Caco-2 (cell line): ENCODE data around the gene SMYD5. TPM values are rescaled to one million over a fixed set of nuclear protein-coding genes. Genes with fewer than 3 reads are reported as not detected.

Experiments
- BruUV-seq: library from RNA; stranded (reverse); fragments of 400-500 nt; replicated peaks from 2 replicates; lab custom pipeline; 2021; lab: Mats Ljungman, UMichigan
- CTCF ChIA-PET: fragments of 300-600 bp; sonication (Branson Sonifier 250); formaldehyde crosslinking; loops from one replicate; lab custom pipeline; 2022; ENCODE audit warnings: antibody characterized with exemption; lab: Charles Lee
- POLR2A ChIA-PET: fragments of 300-600 bp; sonication (Branson Sonifier 250); formaldehyde crosslinking; loops from one replicate; lab custom pipeline; 2022; ENCODE audit warnings: antibody characterized with exemption; lab: Charles Lee
- DNase-seq, 2 experiments: peaks; one replicate each; pipeline versions ENCODE4 v3.0.0 to v3.0.0-alpha.2; 2020 to 2022
- H3K27me3 ChIP-seq: replicated peaks from 2 replicates; pipeline ENCODE4 v1.6.0; 2011; ENCODE audit warnings: low read length; ENCODE audit not compliant: control insufficient read depth, insufficient read depth
- H3K36me3 ChIP-seq: 2 replicates; pipeline ENCODE4 v1.5.1; 2011; ENCODE audit warnings: low read length; ENCODE audit not compliant: control insufficient read depth, insufficient read depth
- H3K4me1 ChIP-seq: fragments of 250-450 bp; sonication (Bioruptor Pico); 2 replicates; pipeline ENCODE4 v1.5.1; 2020; ENCODE audit warnings: mild to moderate bottlenecking
- H3K4me3 ChIP-seq: 2 replicates; pipeline ENCODE4 v1.5.1; 2011; ENCODE audit warnings: low read depth, mild to moderate bottlenecking, control low read depth, low read length
- H3K9me3 ChIP-seq: fragments of 250-450 bp; sonication (Bioruptor Pico); 2 replicates; pipeline ENCODE4 v1.5.1; 2020; ENCODE audit warnings: mild to moderate bottlenecking, moderate library complexity
- H3K27ac Mint-ChIP-seq: one replicate; pipeline ENCODE4 v1.8.0; 2022; ENCODE audit warnings: mixed read lengths; ENCODE audit not compliant: unreplicated experiment
- H3K27me3 Mint-ChIP-seq: one replicate; pipeline ENCODE4 v1.8.0; 2022; ENCODE audit warnings: mixed read lengths; ENCODE audit not compliant: insufficient read depth, unreplicated experiment
- H3K36me3 Mint-ChIP-seq: one replicate; pipeline ENCODE4 v1.8.0; 2022; ENCODE audit warnings: mild to moderate bottlenecking, mixed read lengths; ENCODE audit not compliant: insufficient read depth, unreplicated experiment
- H3K4me1 Mint-ChIP-seq: one replicate; pipeline ENCODE4 v1.8.0; 2022; ENCODE audit warnings: low read depth, mixed read lengths; ENCODE audit not compliant: unreplicated experiment
- H3K4me3 Mint-ChIP-seq: one replicate; pipeline ENCODE4 v1.8.0; 2022; ENCODE audit warnings: mild to moderate bottlenecking, moderate library complexity, mixed read lengths; ENCODE audit not compliant: unreplicated experiment
- H3K9me3 Mint-ChIP-seq: one replicate; pipeline ENCODE4 v1.8.0; 2022; ENCODE audit warnings: mixed read lengths; ENCODE audit not compliant: unreplicated experiment
- intact Hi-C: fragments of 100-400 bp; cut with micrococcal nuclease; formaldehyde crosslinking; loops from one replicate; pipeline ENCODE4 v1.10.0; 2022; ENCODE audit not compliant: unreplicated experiment
- total RNA-seq: library from RNA; stranded (reverse); gene quantifications from 2 replicates; pipeline ENCODE4 v1.2.3, GENCODE V29; 2022
- TF ChIP-seq, protein P1 (sequence below), 2 experiments: fragments of 200-600 bp in 1 of 2; IDR thresholded peaks; 1 replicate in 1 of 2; 2 replicates in 1 of 2; pipeline versions ENCODE4 v1.5.1 to v1.8.0; 2011 to 2022; ENCODE audit warnings: antibody characterized with exemption in 1 of 2, control low read depth in 1 of 2, inconsistent platforms in 1 of 2, low read depth in 1 of 2, low read length in 1 of 2, mild to moderate bottlenecking in 1 of 2, moderate library complexity in 1 of 2; ENCODE audit not compliant: insufficient read depth in 1 of 2, severe bottlenecking in 1 of 2, unreplicated experiment in 1 of 2

SMYD5 gene
- total RNA-seq, 1 experiment from 2014 or later, result 65.8 TPM

- Mint-ChIP-seq H3K27me3 (no peaks in the 10 kb centered on the region), H3K4me3 (no peak overlapping the region), H3K4me1 (no peaks in the 10 kb centered on the region), H3K36me3 (peaks cover 95% of the 10 kb centered on the region), H3K27ac (no peak overlapping the region), H3K9me3 (no peaks in the 10 kb centered on the region)
- H3K27me3 ChIP-seq, result no peaks in the 10 kb centered on the region
- POLR2A ChIA-PET, result no interaction called here
- intact Hi-C loops, result no loop called here
- H3K9me3 ChIP-seq, result no peaks in the 10 kb centered on the region
- DNase-seq, result no peak
- BruUV-seq, result no TSS peak
- TF ChIP-seq, protein P1, sequence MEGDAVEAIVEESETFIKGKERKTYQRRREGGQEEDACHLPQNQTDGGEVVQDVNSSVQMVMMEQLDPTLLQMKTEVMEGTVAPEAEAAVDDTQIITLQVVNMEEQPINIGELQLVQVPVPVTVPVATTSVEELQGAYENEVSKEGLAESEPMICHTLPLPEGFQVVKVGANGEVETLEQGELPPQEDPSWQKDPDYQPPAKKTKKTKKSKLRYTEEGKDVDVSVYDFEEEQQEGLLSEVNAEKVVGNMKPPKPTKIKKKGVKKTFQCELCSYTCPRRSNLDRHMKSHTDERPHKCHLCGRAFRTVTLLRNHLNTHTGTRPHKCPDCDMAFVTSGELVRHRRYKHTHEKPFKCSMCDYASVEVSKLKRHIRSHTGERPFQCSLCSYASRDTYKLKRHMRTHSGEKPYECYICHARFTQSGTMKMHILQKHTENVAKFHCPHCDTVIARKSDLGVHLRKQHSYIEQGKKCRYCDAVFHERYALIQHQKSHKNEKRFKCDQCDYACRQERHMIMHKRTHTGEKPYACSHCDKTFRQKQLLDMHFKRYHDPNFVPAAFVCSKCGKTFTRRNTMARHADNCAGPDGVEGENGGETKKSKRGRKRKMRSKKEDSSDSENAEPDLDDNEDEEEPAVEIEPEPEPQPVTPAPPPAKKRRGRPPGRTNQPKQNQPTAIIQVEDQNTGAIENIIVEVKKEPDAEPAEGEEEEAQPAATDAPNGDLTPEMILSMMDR (IDR thresholded peaks at IDR 0.05; ENCODE audit: insufficient read depth in 1 of 2, low read depth in 1 of 2, low read length in 1 of 2, severe bottlenecking in 1 of 2, unreplicated experiment in 1 of 2), result no peak
- H3K4me3 ChIP-seq, result no peak overlapping the region
- H3K4me1 ChIP-seq, result no peaks in the 10 kb centered on the region
- CTCF ChIA-PET, result interaction anchor here (1.1 kb wide), 1 partner anchor 13 kb away, joined by 3 read pairs; no protein-coding TSS in a partner anchor
- peaks cover 8% of the 10 kb centered on the region for H3K36me3 ChIP-seq
Observed at GRCh38 chr2:73249636-73250035, 35.6 kb downstream of the SMYD5 start.

DNA sequence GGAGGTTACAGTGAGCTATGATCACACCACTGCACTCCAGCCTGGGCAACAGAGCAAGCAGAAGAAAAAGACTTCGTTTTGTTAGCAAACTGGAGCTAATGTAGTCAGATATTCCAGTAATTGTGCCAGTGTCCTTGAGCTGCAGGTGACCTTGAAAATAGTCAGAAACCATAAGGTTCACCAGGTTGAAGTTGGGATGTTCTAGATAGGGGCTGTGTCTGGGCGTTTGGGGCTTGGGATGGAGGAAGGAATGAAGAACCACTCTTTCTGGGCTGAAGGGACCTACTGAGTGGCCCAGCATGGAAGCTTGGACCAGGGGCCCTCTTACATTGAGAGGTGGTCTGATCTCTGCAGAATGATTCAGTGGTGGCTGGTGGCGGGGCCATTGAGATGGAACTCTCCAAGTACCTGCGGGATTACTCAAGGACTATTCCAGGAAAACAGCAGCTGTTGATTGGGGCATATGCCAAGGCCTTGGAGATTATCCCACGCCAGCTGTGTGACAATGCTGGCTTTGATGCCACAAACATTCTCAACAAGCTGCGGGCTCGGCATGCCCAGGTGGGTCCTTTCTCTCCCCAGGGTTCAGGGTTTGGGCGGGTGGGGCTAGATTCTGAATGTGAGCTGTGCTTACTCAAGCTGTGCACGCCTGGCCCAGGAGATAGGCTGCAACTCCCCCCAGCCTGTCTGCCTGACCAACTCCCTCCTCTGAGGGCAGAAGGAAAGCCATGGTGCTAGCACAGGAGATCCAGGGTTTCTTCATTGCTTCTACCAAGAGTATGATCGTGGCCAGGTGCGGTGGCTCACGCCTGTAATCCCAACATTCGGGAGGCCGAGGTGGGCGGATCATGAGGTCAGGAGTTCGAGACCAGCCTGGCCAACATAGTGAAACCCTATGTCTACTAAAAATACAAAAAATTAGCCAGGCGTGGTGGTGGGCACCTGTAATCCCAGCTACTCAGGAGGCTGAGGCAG lies 37.1 kb downstream of the SMYD5 start:
- H3K4me1 ChIP-seq, result no peaks in the 10 kb centered on the region
- no TSS peak for BruUV-seq

More for the DNA sequence above, 37.1 kb downstream of the SMYD5 start:
- TF ChIP-seq, protein P1 (IDR thresholded peaks at IDR 0.05; ENCODE audit: insufficient read depth in 1 of 2, low read depth in 1 of 2, low read length in 1 of 2, severe bottlenecking in 1 of 2, unreplicated experiment in 1 of 2), result no peak
- ChIA-PET POLR2A (no interaction called here), CTCF (interaction anchor here (1.3 kb wide), 1 partner anchor 18 kb away, joined by 3 read pairs; no protein-coding TSS in a partner anchor)
- Mint-ChIP-seq H3K27ac (no peak overlapping the region), H3K36me3 (peaks cover 95% of the 10 kb centered on the region), H3K9me3 (no peaks in the 10 kb centered on the region), H3K4me3 (no peak overlapping the region), H3K4me1 (no peaks in the 10 kb centered on the region), H3K27me3 (no peaks in the 10 kb centered on the region)
- Histone ChIP-seq H3K36me3 (peaks cover 8% of the 10 kb centered on the region), H3K9me3 (no peaks in the 10 kb centered on the region), H3K4me3 (no peak overlapping the region), H3K27me3 (no peaks in the 10 kb centered on the region)
- DNase-seq, result no peak
- intact Hi-C loops, result no loop called here
